Neuronal stem cell (in vitro differentiated cells): Measurements from ENCODE around the gene GXYLT1.

Experiments
- DNase-seq: peaks from one replicate; pipeline ENCODE4 v3.0.0-alpha.2; 2013; ENCODE audit warnings: low spot score
- H2AFZ ChIP-seq: one replicate; pipeline ENCODE4 v1.6.1; 2013; ENCODE audit warnings: mild to moderate bottlenecking, low read length, inconsistent platforms
- H2AK5ac ChIP-seq: 2 replicates; pipeline ENCODE4 v1.6.1; 2013; ENCODE audit warnings: low read depth, mild to moderate bottlenecking, inconsistent platforms, low read length, moderate library complexity, mixed read lengths
- H2BK120ac ChIP-seq: 2 replicates; pipeline ENCODE4 v1.6.1; 2013; ENCODE audit warnings: low read depth, mild to moderate bottlenecking, inconsistent platforms, low read length, moderate library complexity, mixed read lengths
- H2BK12ac ChIP-seq: one replicate; pipeline ENCODE4 v1.6.1; 2013; ENCODE audit warnings: low read length, inconsistent platforms
- H2BK15ac ChIP-seq: 2 replicates; pipeline ENCODE4 v1.6.1; 2013; ENCODE audit warnings: mild to moderate bottlenecking, low read length, inconsistent platforms, mixed read lengths
- H2BK5ac ChIP-seq: one replicate; pipeline ENCODE4 v1.6.1; 2013; ENCODE audit warnings: inconsistent platforms, mild to moderate bottlenecking, low read length, moderate library complexity
- H3K14ac ChIP-seq: one replicate; pipeline ENCODE4 v1.6.1; 2013; ENCODE audit warnings: low read length, inconsistent platforms
- H3K18ac ChIP-seq: 2 replicates; pipeline ENCODE4 v1.6.1; 2013; ENCODE audit warnings: low read length, inconsistent platforms
- H3K23ac ChIP-seq: 2 replicates; pipeline ENCODE4 v1.6.1; 2013; ENCODE audit warnings: low read depth, mild to moderate bottlenecking, mixed read lengths, low read length, inconsistent platforms; ENCODE audit not compliant: poor library complexity
- H3K27ac ChIP-seq: replicated peaks from 3 replicates; pipeline ENCODE4 v1.5.1; 2013; ENCODE audit warnings: low read length, inconsistent platforms
- H3K27me3 ChIP-seq, 3 experiments: 2 replicates each; pipeline ENCODE4 v1.6.1; 2013; ENCODE audit warnings: low read length in 3 of 3, mild to moderate bottlenecking in 2 of 3, inconsistent platforms in 1 of 3, low read depth in 1 of 3, mixed read lengths in 1 of 3, moderate library complexity in 1 of 3; ENCODE audit not compliant: control insufficient read depth in 3 of 3, insufficient read depth in 3 of 3
- H3K36me3 ChIP-seq, 2 donors: replicated peaks in 1 of 2; 2 replicates each; pipeline ENCODE4 v1.6.1; 2013; ENCODE audit warnings: low read length in 2 of 2; ENCODE audit not compliant: control insufficient read depth in 2 of 2, insufficient read depth in 2 of 2
- H3K4ac ChIP-seq: 2 replicates; pipeline ENCODE4 v1.6.1; 2013; ENCODE audit warnings: inconsistent platforms, mild to moderate bottlenecking, low read length, moderate library complexity
- H3K4me1 ChIP-seq, 2 donors: 1 replicate in 1 of 2; 2 replicates in 1 of 2; pipeline ENCODE4 v1.6.1; 2013; ENCODE audit warnings: low read length in 2 of 2, low read depth in 1 of 2; ENCODE audit not compliant: control insufficient read depth in 2 of 2, insufficient read depth in 1 of 2
- H3K4me2 ChIP-seq: one replicate; pipeline ENCODE4 v1.6.1; 2013; ENCODE audit warnings: mild to moderate bottlenecking, low read length, inconsistent platforms; ENCODE audit not compliant: insufficient read depth, poor library complexity, severe bottlenecking
- H3K4me3 ChIP-seq, 2 donors: 2 replicates each; pipeline ENCODE4 v1.5.1; 2013; ENCODE audit warnings: low read length in 2 of 2, mild to moderate bottlenecking in 2 of 2, inconsistent platforms in 1 of 2, moderate library complexity in 1 of 2
- H3K79me1 ChIP-seq: one replicate; pipeline ENCODE4 v1.6.1; 2013; ENCODE audit warnings: low read depth, mild to moderate bottlenecking, inconsistent platforms, low read length, moderate library complexity
- H3K9ac ChIP-seq: one replicate; pipeline ENCODE4 v1.6.1; 2013; ENCODE audit warnings: mild to moderate bottlenecking, low read depth, low read length, inconsistent platforms; ENCODE audit not compliant: poor library complexity
- H3K9me3 ChIP-seq, 2 donors: replicated peaks in 1 of 2; 2 replicates each; pipeline versions ENCODE3 to v1.6.1; 2013; ENCODE audit warnings: low read length in 2 of 2, mild to moderate bottlenecking in 2 of 2, inconsistent platforms in 1 of 2, low read depth in 1 of 2, mixed read lengths in 1 of 2, moderate library complexity in 1 of 2; ENCODE audit not compliant: control insufficient read depth in 2 of 2, insufficient read depth in 1 of 2
- H4K8ac ChIP-seq: one replicate; pipeline ENCODE4 v1.6.1; 2013; ENCODE audit warnings: low read depth, mild to moderate bottlenecking, inconsistent platforms, low read length, moderate library complexity
- H4K91ac ChIP-seq: one replicate; pipeline ENCODE4 v1.6.1; 2013; ENCODE audit warnings: low read length, low read depth, mild to moderate bottlenecking, inconsistent platforms; ENCODE audit not compliant: poor library complexity
- WGBS, 2 donors: extraction: QIAGEN DNeasy Blood & Tissue Kit; methylation state at CpG; one replicate each; pipeline ENCODE4 v1.1.7; 2013; ENCODE audit warnings: missing lambda C conversion rate in 2 of 2, mixed read lengths in 1 of 2; ENCODE audit not compliant: insufficient read length in 2 of 2, insufficient replicate concordance in 1 of 2; ENCODE audit errors: extremely low coverage in 2 of 2; 5-methylcytosine and 5-hydroxymethylcytosine counted together

Gene GXYLT1

DNA sequence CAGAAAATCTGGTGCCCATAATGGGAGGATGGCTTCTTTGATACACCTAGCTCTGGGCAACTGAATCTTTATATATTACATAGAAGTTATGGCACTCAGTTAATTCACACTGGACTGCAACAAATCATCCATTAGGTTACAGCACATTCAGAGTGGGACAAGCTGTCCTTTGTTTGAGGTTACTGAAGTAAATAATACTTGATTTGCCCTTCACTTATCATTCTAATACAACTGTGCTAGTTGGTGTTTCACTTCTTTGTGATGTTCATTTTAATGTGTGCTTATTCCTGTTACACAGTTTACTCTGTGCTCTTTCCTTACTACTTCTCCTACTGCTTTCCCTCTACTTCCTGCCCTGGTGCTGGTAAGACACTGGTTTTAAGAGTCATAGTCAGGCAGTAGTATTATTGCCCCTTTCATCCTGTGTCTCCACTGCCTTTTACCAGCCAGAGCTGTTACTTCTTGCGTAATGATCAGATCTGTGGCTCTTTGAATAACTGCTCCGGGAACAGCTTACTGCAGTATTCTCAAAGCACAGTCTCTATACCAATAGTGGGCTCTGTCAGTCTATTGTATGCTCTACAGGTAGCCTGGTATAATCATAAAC, 36.4 kb upstream of the GXYLT1 start:
- H2AK5ac ChIP-seq = no peak overlapping the region
- no peaks in the 10 kb centered on the region for H3K27me3 ChIP-seq
- H2BK120ac ChIP-seq = no peak overlapping the region
- H3K79me1 ChIP-seq = no peaks in the 10 kb centered on the region
- no peak overlapping the region for H2BK15ac ChIP-seq
- H3K4ac ChIP-seq = no peak overlapping the region
- H3K9me3 ChIP-seq = no peaks in the 10 kb centered on the region
- no peak overlapping the region for H4K8ac ChIP-seq
- H3K27ac ChIP-seq = no peak overlapping the region
- H3K9ac ChIP-seq = no peak overlapping the region
- no peak overlapping the region for H2AFZ ChIP-seq
- H3K18ac ChIP-seq = no peak overlapping the region
- H3K4me3 ChIP-seq = no peak overlapping the region
- no peak overlapping the region for H4K91ac ChIP-seq
- H3K4me2 ChIP-seq = no peak overlapping the region
- no peak overlapping the region for H3K23ac ChIP-seq
- H3K4me1 ChIP-seq = peaks cover 0 to 2% of the 10 kb centered on the region in 2 donors
- no peak overlapping the region for H3K14ac ChIP-seq
- no peak overlapping the region for H2BK5ac ChIP-seq
- H3K36me3 ChIP-seq = peaks cover 0 to 17% of the 10 kb centered on the region in 2 donors
- H2BK12ac ChIP-seq = no peak overlapping the region
- no peak for DNase-seq
- WGBS, 2 donors = no CpG with 5 or more reads among the region's 2 CpGs

- Histone ChIP-seq H4K8ac (no peak overlapping the region), H3K4me1 (peaks cover 0 to 2% of the 10 kb centered on the region in 2 donors), H2AK5ac (no peak overlapping the region), H2BK12ac (no peak overlapping the region), H3K36me3 (peaks cover 0 to 7% of the 10 kb centered on the region in 2 donors), H2AFZ (no peak overlapping the region), H3K27ac (no peak overlapping the region), H4K91ac (no peak overlapping the region), H3K23ac (no peak overlapping the region), H2BK15ac (no peak overlapping the region), H3K4me2 (no peak overlapping the region), H2BK120ac (no peak overlapping the region), H3K79me1 (no peaks in the 10 kb centered on the region), H3K4me3 (no peak overlapping the region), H3K4ac (no peak overlapping the region), H3K9me3 (peaks cover 0 to 6% of the 10 kb centered on the region in 2 donors), H3K27me3 (no peaks in the 10 kb centered on the region), H3K14ac (no peak overlapping the region), H2BK5ac (no peak overlapping the region), H3K9ac (no peak overlapping the region), H3K18ac (no peak overlapping the region)
- WGBS, 2 donors = no CpG with 5 or more reads among the region's 2 CpGs
- DNase-seq = no peak
These were observed 33.4 kb upstream of the GXYLT1 start for GRCh38 chr12:42178101-42178500.

- Histone ChIP-seq H2BK15ac (no peak overlapping the region), H3K4ac (no peak overlapping the region), H3K9me3 (peaks cover 0 to 6% of the 10 kb centered on the region in 2 donors), H2BK120ac (no peak overlapping the region), H3K27me3 (no peaks in the 10 kb centered on the region), H3K27ac (no peak overlapping the region), H2BK12ac (no peak overlapping the region), H3K4me1 (no peaks in the 10 kb centered on the region), H3K4me2 (no peak overlapping the region), H3K18ac (no peak overlapping the region), H2AK5ac (no peak overlapping the region), H3K14ac (no peak overlapping the region), H3K4me3 (no peak overlapping the region), H3K23ac (no peak overlapping the region), H4K8ac (no peak overlapping the region), H3K9ac (no peak overlapping the region), H2BK5ac (no peak overlapping the region), H3K79me1 (no peaks in the 10 kb centered on the region), H4K91ac (no peak overlapping the region), H3K36me3 (peaks cover 0 to 6% of the 10 kb centered on the region in 2 donors), H2AFZ (no peak overlapping the region)
- DNase-seq = no peak
- WGBS, 2 donors = no CpG with 5 or more reads among the region's 1 CpG
These were observed 30.3 kb upstream of the GXYLT1 start for GRCh38 chr12:42174978-42175377.

GRCh38 chr12:42173961-42174521, 29.4 kb upstream of the GXYLT1 start:
- H4K91ac ChIP-seq = no peak overlapping the region
- no peak overlapping the region for H3K4ac ChIP-seq
- no peak overlapping the region for H2BK5ac ChIP-seq
- H3K36me3 ChIP-seq = peaks cover 0 to 6% of the 10 kb centered on the region in 2 donors
- no peak overlapping the region for H2BK120ac ChIP-seq
- no peak overlapping the region for H3K27ac ChIP-seq
- no peak overlapping the region for H3K14ac ChIP-seq
- H3K23ac ChIP-seq = no peak overlapping the region
- no peak overlapping the region for H2BK15ac ChIP-seq
- no peak for DNase-seq
- H3K4me1 ChIP-seq = no peaks in the 10 kb centered on the region
- no peak overlapping the region for H3K4me3 ChIP-seq
- H3K9me3 ChIP-seq = peaks cover 0 to 6% of the 10 kb centered on the region in 2 donors
- no peak overlapping the region for H2AK5ac ChIP-seq
- H4K8ac ChIP-seq = no peak overlapping the region
- no peaks in the 10 kb centered on the region for H3K79me1 ChIP-seq
- no peak overlapping the region for H2BK12ac ChIP-seq
- H3K18ac ChIP-seq = no peak overlapping the region
- H3K9ac ChIP-seq = no peak overlapping the region
- H3K4me2 ChIP-seq = no peak overlapping the region
- H3K27me3 ChIP-seq = no peaks in the 10 kb centered on the region
- no peak overlapping the region for H2AFZ ChIP-seq
